Epithelial cell of proximal tubule (primary cell): Measurements from ENCODE around the gene SEMA3F. TPM values are rescaled to one million over a fixed set of nuclear protein-coding genes. Genes with fewer than 3 reads are reported as not detected.

Source experiments
- DNase-seq: peaks from one replicate; pipeline ENCODE4 v3.0.0-alpha.2; 2011; ENCODE audit warnings: low read depth
- H3K4me3 ChIP-seq: 2 replicates; pipeline ENCODE4 v1.5.1; 2011; ENCODE audit warnings: low read depth, mild to moderate bottlenecking, low read length
- total RNA-seq: library from RNA; depleted of rRNA; stranded (reverse); fragments of >200 nt; gene quantifications from 2 replicates; pipeline ENCODE4 v1.2.3, GENCODE V29; 2015
- TF ChIP-seq, protein P1 (sequence below): conservative IDR thresholded peaks from 2 replicates; pipeline ENCODE4 v1.5.1; 2012; ENCODE audit warnings: low read depth, mild to moderate bottlenecking, low read length

SEMA3F gene
- total RNA-seq, 1 donor from 2014 or later = 58.6 TPM

DNA sequence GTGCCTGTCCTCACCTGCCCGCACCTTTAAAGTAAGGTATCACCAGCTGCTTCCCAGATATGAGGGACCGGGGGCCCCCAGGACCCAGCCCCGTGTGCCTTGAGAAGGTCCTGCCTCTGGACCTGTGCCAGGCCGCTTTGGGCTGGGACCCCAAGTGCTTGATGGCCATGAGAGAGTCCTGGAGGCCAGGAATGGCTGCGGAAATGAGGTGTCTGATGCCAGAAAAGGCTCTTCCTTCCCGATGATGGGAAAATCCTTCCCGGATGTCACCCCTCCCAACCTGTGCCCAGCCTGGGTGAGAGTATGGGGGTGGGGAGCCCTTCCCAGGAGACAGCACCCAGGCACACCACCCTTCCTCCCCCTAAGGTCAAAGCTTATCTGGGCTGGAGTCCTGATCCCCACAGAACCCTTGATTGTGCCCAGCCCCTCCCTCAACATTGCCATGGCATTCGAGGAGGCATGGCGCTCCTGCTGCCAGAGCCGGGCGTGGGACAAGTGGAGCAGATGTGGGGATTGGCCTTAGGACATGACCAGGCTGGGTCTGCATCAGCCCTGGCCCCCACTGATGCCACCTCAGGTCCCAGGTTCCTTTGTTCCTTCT lies 14.2 kb downstream of the SEMA3F start:
- H3K4me3 ChIP-seq = no peak overlapping the region
- TF ChIP-seq, protein P1, sequence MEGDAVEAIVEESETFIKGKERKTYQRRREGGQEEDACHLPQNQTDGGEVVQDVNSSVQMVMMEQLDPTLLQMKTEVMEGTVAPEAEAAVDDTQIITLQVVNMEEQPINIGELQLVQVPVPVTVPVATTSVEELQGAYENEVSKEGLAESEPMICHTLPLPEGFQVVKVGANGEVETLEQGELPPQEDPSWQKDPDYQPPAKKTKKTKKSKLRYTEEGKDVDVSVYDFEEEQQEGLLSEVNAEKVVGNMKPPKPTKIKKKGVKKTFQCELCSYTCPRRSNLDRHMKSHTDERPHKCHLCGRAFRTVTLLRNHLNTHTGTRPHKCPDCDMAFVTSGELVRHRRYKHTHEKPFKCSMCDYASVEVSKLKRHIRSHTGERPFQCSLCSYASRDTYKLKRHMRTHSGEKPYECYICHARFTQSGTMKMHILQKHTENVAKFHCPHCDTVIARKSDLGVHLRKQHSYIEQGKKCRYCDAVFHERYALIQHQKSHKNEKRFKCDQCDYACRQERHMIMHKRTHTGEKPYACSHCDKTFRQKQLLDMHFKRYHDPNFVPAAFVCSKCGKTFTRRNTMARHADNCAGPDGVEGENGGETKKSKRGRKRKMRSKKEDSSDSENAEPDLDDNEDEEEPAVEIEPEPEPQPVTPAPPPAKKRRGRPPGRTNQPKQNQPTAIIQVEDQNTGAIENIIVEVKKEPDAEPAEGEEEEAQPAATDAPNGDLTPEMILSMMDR = no peak
- no peak for DNase-seq

DNA sequence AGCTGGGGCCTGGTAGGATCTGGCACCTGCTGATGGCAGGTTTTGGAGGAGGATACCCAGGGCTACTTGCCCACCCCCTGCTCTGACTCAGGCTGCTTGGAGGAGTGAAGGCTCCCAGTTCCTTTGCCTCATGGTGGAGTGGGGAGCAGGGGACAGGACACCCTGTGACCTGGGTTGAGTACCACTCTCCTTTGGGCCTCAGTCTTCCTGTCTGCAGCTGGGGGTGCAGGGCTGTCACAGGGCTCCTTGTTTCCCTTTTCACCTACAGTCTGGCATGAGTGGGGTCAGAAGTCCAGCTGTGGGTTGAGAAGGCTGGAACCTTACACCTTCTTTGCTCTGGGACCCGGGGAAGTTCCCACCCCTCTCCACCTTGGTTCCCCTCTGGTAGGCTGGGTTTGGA lies 14.7 kb downstream of the SEMA3F start:
- TF ChIP-seq, protein P1 = no peak
- no peak overlapping the region for H3K4me3 ChIP-seq
- no peak for DNase-seq

DNA sequence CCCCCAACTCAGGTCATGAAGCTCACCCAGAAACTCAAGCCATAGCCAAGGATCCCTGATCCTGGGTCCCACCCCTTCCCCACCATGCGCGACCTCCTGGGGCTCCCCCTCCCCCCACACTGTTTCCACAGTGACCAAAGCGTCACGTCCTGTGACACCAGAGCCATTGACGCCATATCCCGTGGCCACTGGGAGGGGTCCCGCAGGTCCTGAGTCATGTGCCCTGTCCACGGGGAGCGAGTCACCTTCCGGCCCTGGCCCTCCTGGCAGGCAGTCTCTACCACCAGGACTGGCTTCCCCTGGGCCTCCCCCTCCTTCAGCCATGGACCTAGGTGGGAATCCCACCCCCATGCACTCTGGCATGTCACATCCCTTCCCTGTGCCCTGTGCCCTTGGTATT lies 15.6 kb downstream of the SEMA3F start:
- DNase-seq = no peak
- TF ChIP-seq, protein P1 = no peak
- no peak overlapping the region for H3K4me3 ChIP-seq

DNA sequence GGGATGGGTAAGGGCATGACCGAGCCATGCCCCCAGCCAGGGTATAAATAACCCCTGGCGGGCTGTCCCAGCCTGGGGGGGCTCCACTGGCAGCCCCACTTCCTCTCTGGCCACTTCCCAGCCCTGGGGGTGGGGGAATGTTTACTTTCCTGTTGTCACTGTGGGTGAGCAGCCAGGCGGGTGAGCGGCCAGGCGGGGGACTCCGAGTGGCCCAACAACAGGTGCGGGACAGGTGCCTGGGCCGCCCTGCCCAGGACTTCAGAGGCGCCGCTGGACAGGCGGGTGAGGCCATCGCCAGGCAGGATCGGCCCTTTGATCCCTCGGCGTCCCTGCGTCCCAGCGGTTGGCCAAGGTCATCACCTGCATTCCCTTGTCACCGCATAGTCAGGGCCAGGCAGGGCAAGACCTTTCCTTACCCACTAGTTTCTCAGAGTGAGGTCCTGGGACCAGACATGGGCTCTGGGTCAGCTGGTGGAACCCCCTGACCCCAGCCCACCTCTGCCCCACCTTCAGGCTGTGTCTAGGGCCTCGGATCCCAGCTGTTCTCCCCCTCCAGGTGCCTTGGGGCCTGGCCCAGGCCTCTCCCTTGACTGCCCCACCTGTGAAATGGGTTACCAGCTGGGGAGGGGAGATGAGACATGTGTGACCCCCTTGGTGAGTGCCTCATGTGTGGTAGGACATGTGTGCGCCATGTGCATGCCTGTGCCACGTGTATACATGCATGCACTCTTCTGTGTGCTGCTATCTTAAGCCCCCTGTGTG lies 16.6 kb downstream of the SEMA3F start:
- TF ChIP-seq, protein P1 = no peak
- no peak overlapping the region for H3K4me3 ChIP-seq
- no peak for DNase-seq

DNA sequence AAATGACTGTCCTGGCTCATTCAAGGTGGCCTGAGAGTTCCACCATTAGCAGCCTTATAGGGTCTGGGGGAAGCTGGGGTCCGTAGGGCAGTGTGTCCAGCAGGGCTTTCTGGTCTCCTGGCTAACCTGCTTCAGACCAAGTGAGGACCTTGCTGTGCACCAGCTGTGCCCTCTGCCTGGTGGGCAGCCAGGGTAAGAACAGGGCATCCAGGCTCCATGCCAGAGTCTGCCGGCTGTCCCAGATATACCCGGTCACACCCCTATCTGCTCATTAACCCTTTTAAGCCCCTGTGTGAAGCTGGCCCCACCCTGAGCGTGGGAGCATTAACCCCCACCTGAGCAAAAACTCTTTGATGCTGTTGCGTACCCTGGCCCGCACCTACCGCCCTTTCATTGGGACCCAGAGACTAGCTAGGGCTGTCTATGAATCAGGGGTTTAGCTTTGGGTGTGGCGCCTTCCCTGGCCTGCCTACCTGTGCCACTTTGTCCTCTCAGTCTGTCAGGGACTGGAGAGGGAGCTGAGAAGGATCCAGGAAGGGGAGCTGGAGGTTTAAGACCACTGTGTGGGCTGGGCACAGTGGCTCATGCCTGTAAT lies 17.6 kb downstream of the SEMA3F start:
- TF ChIP-seq, protein P1 = no peak

DNA sequence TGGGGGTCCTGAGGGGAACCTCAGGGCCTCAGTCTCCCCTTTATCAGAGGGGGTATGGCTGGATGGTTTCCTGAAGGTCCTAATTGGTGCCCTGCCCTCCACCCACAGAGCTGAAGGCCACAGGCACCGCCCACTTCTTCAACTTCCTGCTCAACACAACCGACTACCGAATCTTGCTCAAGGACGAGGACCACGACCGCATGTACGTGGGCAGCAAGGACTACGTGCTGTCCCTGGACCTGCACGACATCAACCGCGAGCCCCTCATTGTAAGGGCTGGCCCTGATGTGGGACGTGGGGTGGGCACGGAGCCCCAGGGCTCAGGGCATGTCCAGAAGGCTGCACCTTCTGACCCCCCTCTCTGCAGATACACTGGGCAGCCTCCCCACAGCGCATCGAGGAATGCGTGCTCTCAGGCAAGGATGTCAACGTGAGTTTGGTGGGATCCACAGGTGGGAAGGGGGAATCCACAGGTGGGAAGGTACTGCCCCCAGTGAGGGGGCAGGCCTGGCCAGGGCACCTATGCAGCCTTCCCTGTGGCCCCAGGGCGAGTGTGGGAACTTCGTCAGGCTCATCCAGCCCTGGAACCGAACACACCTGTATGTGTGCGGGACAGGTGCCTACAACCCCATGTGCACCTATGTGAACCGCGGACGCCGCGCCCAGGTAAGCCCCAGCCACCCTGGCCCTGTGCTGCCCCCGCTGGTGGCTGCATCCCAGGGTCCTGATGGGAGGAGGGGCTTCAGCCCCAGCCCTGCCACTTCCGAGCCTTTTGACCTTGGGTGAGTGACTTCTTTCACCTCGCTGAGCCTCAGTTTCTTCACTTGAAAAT lies 18.8 kb downstream of the SEMA3F start:
- no peak for DNase-seq
- H3K4me3 ChIP-seq = no peak overlapping the region
- TF ChIP-seq, protein P1 = no peak

More for the DNA sequence above, 17.6 kb downstream of the SEMA3F start:
- no peak for DNase-seq
- no peak overlapping the region for H3K4me3 ChIP-seq
